ENCODE data around the gene TMEM234. TPM values are rescaled to one million over a fixed set of nuclear protein-coding genes. Genes with fewer than 3 reads are reported as not detected.

The TMEM234 gene
- total and polyA plus RNA-seq, 2 of the 8 experiments (the other 6 are each of a cell fraction or from before 2014, with no cell fraction given) = 8.7 to 8.9 TPM

GRCh38 chr1:32192220-32192948, 29.8 kb downstream of the TMEM234 start:
- DNase-seq (ENCODE audit: low read depth in 1 of 2, low spot score in 2 of 2) (no peak), FAIRE-seq (no peak)
- no peak overlapping the region for H2AK5ac ChIP-seq (ENCODE audit: low read depth, low read length)
- no peak overlapping the region for H2AFZ ChIP-seq (ENCODE audit: low read length)
- H3K4me1 ChIP-seq (replicated peaks in 1 of 4; ENCODE audit: control insufficient read depth in 3 of 4, insufficient read depth in 4 of 4, low read length in 3 of 4) = no peaks in the 10 kb centered on the region
- WGBS, 2 experiments (ENCODE audit: extremely low coverage in 1 of 2, insufficient coverage in 1 of 2, insufficient read length in 1 of 2, insufficient replicate concordance in 2 of 2, low coverage in 1 of 2, low lambda C conversion rate in 2 of 2, missing lambda C conversion rate in 1 of 2) = 81% methylated on average over 8 of the region's 8 CpGs; no CpG with 5 or more reads in 1 of the 2 experiments
- H3K14ac ChIP-seq (ENCODE audit: insufficient read length) = no peak overlapping the region
- H3K4me3 ChIP-seq (ENCODE audit: extremely low read depth in 1 of 4, insufficient read depth in 2 of 4, low read depth in 3 of 4, low read length in 4 of 4) = no peak overlapping the region
- no peak for TF ChIP-seq SRF (IDR thresholded peaks at IDR 0.05; ENCODE audit: low read depth, low read length)
- 0 out of 2 replicates have a peak, but pooled peaks cover 3% of the 10 kb centered on the region for H3K79me1 ChIP-seq (ENCODE audit: low read depth, low read length)
- no peak overlapping the region for H4K91ac ChIP-seq (replicated peaks; ENCODE audit: insufficient read length, low read length)
- no peak overlapping the region for H3K4me2 ChIP-seq (ENCODE audit: insufficient read depth in 1 of 2, low read depth in 2 of 2, low read length in 2 of 2)
- no peak overlapping the region for H3K27ac ChIP-seq (ENCODE audit: low read depth, low read length)
- peaks cover 13 to 14% of the 10 kb centered on the region in 2 experiments for H4K20me1 ChIP-seq (replicated peaks in 1 of 2; ENCODE audit: control insufficient read depth in 1 of 2, insufficient read depth in 2 of 2, low read length in 2 of 2)
- no peaks in the 10 kb centered on the region for H3K27me3 ChIP-seq (replicated peaks in 1 of 4; ENCODE audit: control insufficient read depth in 3 of 4, extremely low read depth in 1 of 4, insufficient read depth in 3 of 4, low read length in 3 of 4)
- no peak overlapping the region for H4K8ac ChIP-seq (ENCODE audit: extremely low read depth, insufficient read depth, low read length)
- no peak overlapping the region for H2BK20ac ChIP-seq (ENCODE audit: low read length)
- no peak overlapping the region for H3K56ac ChIP-seq (replicated peaks; ENCODE audit: insufficient read length, low read depth, low read length)
- H3K4ac ChIP-seq (replicated peaks; ENCODE audit: insufficient read length, low read depth, low read length) = no peak overlapping the region
- H3K18ac ChIP-seq (ENCODE audit: extremely low read depth, low read length) = no peak overlapping the region
- H3K79me2 ChIP-seq (ENCODE audit: control insufficient read depth in 1 of 2, insufficient read depth in 2 of 2, low read length in 2 of 2) = no peaks in the 10 kb centered on the region
- no peak overlapping the region for H2BK12ac ChIP-seq (ENCODE audit: low read depth, low read length)
- CTCF ChIA-PET (ENCODE audit: partially characterized antibody) = interaction anchor here (0.6 to 2.5 kb wide), 9 partner anchors 8 to 124 kb away, joined by 3 to 6 read pairs (median 4); partner anchors contain the start of gene CCDC28B
- no peaks in the 10 kb centered on the region for H3K9me3 ChIP-seq (ENCODE audit: insufficient read depth in 2 of 2, low read depth in 1 of 2, low read length in 1 of 2)
- H2BK5ac ChIP-seq (ENCODE audit: low read depth, low read length) = peak overlapping the region; percentile 28; the same call in 1 of the 2 replicates
- POLR2A ChIA-PET (ENCODE audit: partially characterized antibody) = interaction anchor here (0.6 to 21.3 kb wide), 7 partner anchors 4 to 275 kb away, joined by 3 to 332 read pairs (median 5); partner anchors contain the start of genes CCDC28B, DCDC2B, IQCC and MARCKSL1
- no peak overlapping the region for H3K23ac ChIP-seq (ENCODE audit: insufficient read length)
- H3K36me3 ChIP-seq (ENCODE audit: control insufficient read depth in 2 of 4, insufficient read depth in 4 of 4, low read length in 3 of 4) = peaks cover 60 to 98% (median 90%) of the 10 kb centered on the region in 4 experiments
- no peak overlapping the region for H4K5ac ChIP-seq (ENCODE audit: insufficient read length, low read depth, low read length)
- H2BK15ac ChIP-seq (ENCODE audit: low read length) = no peak overlapping the region
- no peak overlapping the region for H2BK120ac ChIP-seq (replicated peaks; ENCODE audit: low read depth, low read length)
- no peaks in the 10 kb centered on the region for H3K23me2 ChIP-seq (ENCODE audit: low read depth, low read length)
- no peak overlapping the region for H3K9ac ChIP-seq (replicated peaks in 1 of 4; ENCODE audit: extremely low read depth in 1 of 4, low read depth in 3 of 4, low read length in 3 of 4)

Data from H1 (cell line).